SU-DHL-6 (cell line): ENCODE data around the gene CKM.

ENCODE experiments used
- EZH2phosphoT487 ChIP-seq: fragments of 200-600 bp; sonication (generic), shearing (Covaris generic); conservative IDR thresholded peaks from 2 replicates; pipeline ENCODE4 v1.6.1; 2018; ENCODE audit warnings: mild to moderate bottlenecking, antibody characterized with exemption, low read length, moderate library complexity, mixed read lengths
- TF ChIP-seq, protein P1 (sequence below): fragments of 200-600 bp; sonication (generic); IDR thresholded peaks from one replicate; pipeline ENCODE4 v1.5.1; 2017; ENCODE audit warnings: antibody characterized with exemption, mild to moderate bottlenecking, low read length, moderate library complexity; ENCODE audit not compliant: insufficient read depth, poor library complexity, severe bottlenecking

- no peak for TF ChIP-seq EZH2phosphoT487
- TF ChIP-seq, protein P1, sequence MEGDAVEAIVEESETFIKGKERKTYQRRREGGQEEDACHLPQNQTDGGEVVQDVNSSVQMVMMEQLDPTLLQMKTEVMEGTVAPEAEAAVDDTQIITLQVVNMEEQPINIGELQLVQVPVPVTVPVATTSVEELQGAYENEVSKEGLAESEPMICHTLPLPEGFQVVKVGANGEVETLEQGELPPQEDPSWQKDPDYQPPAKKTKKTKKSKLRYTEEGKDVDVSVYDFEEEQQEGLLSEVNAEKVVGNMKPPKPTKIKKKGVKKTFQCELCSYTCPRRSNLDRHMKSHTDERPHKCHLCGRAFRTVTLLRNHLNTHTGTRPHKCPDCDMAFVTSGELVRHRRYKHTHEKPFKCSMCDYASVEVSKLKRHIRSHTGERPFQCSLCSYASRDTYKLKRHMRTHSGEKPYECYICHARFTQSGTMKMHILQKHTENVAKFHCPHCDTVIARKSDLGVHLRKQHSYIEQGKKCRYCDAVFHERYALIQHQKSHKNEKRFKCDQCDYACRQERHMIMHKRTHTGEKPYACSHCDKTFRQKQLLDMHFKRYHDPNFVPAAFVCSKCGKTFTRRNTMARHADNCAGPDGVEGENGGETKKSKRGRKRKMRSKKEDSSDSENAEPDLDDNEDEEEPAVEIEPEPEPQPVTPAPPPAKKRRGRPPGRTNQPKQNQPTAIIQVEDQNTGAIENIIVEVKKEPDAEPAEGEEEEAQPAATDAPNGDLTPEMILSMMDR, result no peak
These were observed 26.8 kb upstream of the CKM start for GRCh38 chr19:45349430-45349941.
